ENCODE results near the gene NECTIN2.

- TF ChIP-seq TAF1 (IDR thresholded peaks at IDR 0.05; ENCODE audit: borderline replicate concordance, insufficient read depth, low read length) (no peak), SIN3A (IDR thresholded peaks at IDR 0.05; ENCODE audit: borderline replicate concordance, insufficient read depth, low read length) (no peak)
These were observed 28.2 kb upstream of the NECTIN2 start for GRCh38 chr19:44817725-44818465.
